Pancreas (tissue), 10 donors: ENCODE results near the gene PKHD1. TPM values are rescaled to one million over a fixed set of nuclear protein-coding genes. Genes with fewer than 3 reads are reported as not detected.

Source experiments
- ATAC-seq, 4 donors: fragments of 200-7000 bp; cut with Tn5 transposase; one replicate each; pipeline versions ENCODE4 v1.8.0 to v1.9.1; 2020; ENCODE audit warnings: mild to moderate bottlenecking in 4 of 4, moderate library complexity in 4 of 4
- DNase-seq, 6 donors: peaks; one replicate each; pipeline ENCODE4 v3.0.0-alpha.2; 2020
- FAIRE-seq: peaks from 2 replicates; lab custom pipeline; 2012; peaks lifted over from hg19 to GRCh38; lab: Jason Lieb, UNC
- H3K27ac ChIP-seq, 4 donors: fragments of 200-600 bp; sonication (generic); 1 replicate in 3 of 4; 2 replicates in 1 of 4; pipeline versions ENCODE4 v1.5.0 to v1.8.0; 2020
- H3K27me3 ChIP-seq, 4 donors: fragments of 200-600 bp; one replicate each; pipeline ENCODE4 v1.8.0; 2021
- H3K36me3 ChIP-seq, 3 donors: fragments of 200-600 bp; sonication (generic) in 1 of 3; one replicate each; pipeline versions ENCODE4 v1.5.0 to v1.8.0; 2020 to 2021
- H3K4me1 ChIP-seq, 3 donors: fragments of 200-600 bp; one replicate each; pipeline ENCODE4 v1.8.0; 2021
- H3K4me3 ChIP-seq, 4 donors: fragments of 200-600 bp; sonication (generic) in 2 of 4; one replicate each; pipeline versions ENCODE4 v1.5.0 to v1.8.0; 2020 to 2021
- H3K9me3 ChIP-seq, 4 donors: fragments of 200-600 bp; one replicate each; pipeline ENCODE4 v1.8.0; 2021
- WGBS, 2 donors: extraction: QIAGEN DNeasy Blood & Tissue Kit; methylation state at CpG; one replicate each; pipeline ENCODE4 v1.1.7; 2013; 5-methylcytosine and 5-hydroxymethylcytosine counted together
- intact Hi-C, 3 donors: fragments of 100-400 bp; cut with DNase I; formaldehyde crosslinking; loops; one replicate each; pipeline versions ENCODE4 v1.11.1 to v1.14.2; 2022
- polyA plus RNA-seq, 2 donors: library from polyadenylated mRNA; stranded (reverse); fragments of 200-250 nt; gene quantifications; one replicate each; pipeline ENCODE4 v1.2.3, GENCODE V29; 2013
- total RNA-seq, 6 donors: library from RNA; stranded (reverse); fragmentation: NEBNext Ultra II Directional in 4 of 6; extraction: Animal tissue kit (Norgen Biotek cat#: 25700) in 4 of 6; gene quantifications; one replicate each; pipeline versions ENCODE4 v1.2.1 to v1.2.4, GENCODE V29; 2021 to 2023
- TF ChIP-seq, protein P1 (sequence below), 4 donors: fragments of 200-600 bp; sonication (generic) in 3 of 4; IDR thresholded peaks; one replicate each; pipeline versions ENCODE4 v1.5.0 to v1.8.0; 2021; ENCODE audit warnings: antibody characterized with exemption in 4 of 4
- donor health status: healthy with polysubstance abuse.
- donor health status: DM: no; HTN: no; CAD: no; lungs with moderate emphysema.
- donor health status: DM: no; HTN: no; CAD: no.
- donor health status: control.
- donor health status: control.
- donor health status: Bipolar disorder and iron deficiency.
- donor health status: DM: yes; HTN: yes; CAD: no.
- donor health status: DM: no; HTN: no; CAD: no.
- donor health status: DM: no; HTN: no; CAD: no.
- donor health status: DM: yes; HTN: yes; CAD: no.

PKHD1 gene
- total and polyA plus RNA-seq, 8 donors: 6.4 to 33.0 (median 16.3) TPM

- Histone ChIP-seq H3K9me3 (no peaks in the 10 kb centered on the region), H3K27ac (no peak overlapping the region), H3K36me3 (no peaks in the 10 kb centered on the region), H3K27me3 (no peaks in the 10 kb centered on the region), H3K4me1 (peaks cover 0 to 2% (median 0%) of the 10 kb centered on the region in 3 donors), H3K4me3 (no peak overlapping the region)
- FAIRE-seq (no peak), ATAC-seq (no peak), DNase-seq (no peak)
- intact Hi-C loops: no loop called here
- WGBS, 2 donors: 72 to 95% methylated on average over 2 of the region's 2 CpGs
- TF ChIP-seq, protein P1, sequence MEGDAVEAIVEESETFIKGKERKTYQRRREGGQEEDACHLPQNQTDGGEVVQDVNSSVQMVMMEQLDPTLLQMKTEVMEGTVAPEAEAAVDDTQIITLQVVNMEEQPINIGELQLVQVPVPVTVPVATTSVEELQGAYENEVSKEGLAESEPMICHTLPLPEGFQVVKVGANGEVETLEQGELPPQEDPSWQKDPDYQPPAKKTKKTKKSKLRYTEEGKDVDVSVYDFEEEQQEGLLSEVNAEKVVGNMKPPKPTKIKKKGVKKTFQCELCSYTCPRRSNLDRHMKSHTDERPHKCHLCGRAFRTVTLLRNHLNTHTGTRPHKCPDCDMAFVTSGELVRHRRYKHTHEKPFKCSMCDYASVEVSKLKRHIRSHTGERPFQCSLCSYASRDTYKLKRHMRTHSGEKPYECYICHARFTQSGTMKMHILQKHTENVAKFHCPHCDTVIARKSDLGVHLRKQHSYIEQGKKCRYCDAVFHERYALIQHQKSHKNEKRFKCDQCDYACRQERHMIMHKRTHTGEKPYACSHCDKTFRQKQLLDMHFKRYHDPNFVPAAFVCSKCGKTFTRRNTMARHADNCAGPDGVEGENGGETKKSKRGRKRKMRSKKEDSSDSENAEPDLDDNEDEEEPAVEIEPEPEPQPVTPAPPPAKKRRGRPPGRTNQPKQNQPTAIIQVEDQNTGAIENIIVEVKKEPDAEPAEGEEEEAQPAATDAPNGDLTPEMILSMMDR (IDR thresholded peaks at IDR 0.05): no peak
These were observed 45.9 kb upstream of the PKHD1 start for GRCh38 chr6:52133324-52133723.

- FAIRE-seq: no peak
- H3K4me1 ChIP-seq: peaks cover 0 to 2% (median 0%) of the 10 kb centered on the region in 3 donors
- H3K36me3 ChIP-seq: no peaks in the 10 kb centered on the region
- DNase-seq: no peak
- H3K9me3 ChIP-seq: no peaks in the 10 kb centered on the region
- TF ChIP-seq, protein P1 (IDR thresholded peaks at IDR 0.05): no peak
- 25 to 26% methylated on average over 2 of the region's 2 CpGs for WGBS, 2 donors
- H3K4me3 ChIP-seq: no peak overlapping the region
- H3K27me3 ChIP-seq: no peaks in the 10 kb centered on the region
- no peak overlapping the region for H3K27ac ChIP-seq
- intact Hi-C loops: no loop called here
- ATAC-seq: peak in 1 of 4 donors; percentile 41
These were observed 44.9 kb upstream of the PKHD1 start for GRCh38 chr6:52132292-52132691.

DNA sequence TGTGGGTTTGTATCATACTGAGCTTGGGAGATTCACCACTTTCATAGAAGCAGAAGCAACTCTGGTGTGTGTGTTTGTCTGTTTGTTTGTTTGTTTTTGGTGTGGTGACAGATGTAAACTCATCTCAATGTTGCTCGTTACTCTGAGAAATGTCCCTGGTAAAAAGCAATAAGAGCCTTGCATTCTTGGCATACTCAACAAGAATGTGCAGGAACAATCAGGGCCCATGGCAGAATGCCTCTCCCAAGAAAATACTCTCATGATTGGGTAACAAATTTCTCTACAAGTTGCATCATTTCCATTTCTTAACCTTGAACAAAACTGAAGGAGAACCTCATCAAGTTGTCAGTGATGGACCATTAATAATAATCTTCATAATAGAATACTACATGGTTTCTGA lies 43.0 kb upstream of the PKHD1 start:
- Histone ChIP-seq H3K4me3 (no peak overlapping the region), H3K27ac (no peak overlapping the region), H3K36me3 (no peaks in the 10 kb centered on the region), H3K9me3 (no peaks in the 10 kb centered on the region), H3K4me1 (peaks cover 0 to 2% (median 0%) of the 10 kb centered on the region in 3 donors), H3K27me3 (no peaks in the 10 kb centered on the region)
- ATAC-seq (no peak), DNase-seq (no peak), FAIRE-seq (no peak)
- intact Hi-C loops: no loop called here
- TF ChIP-seq, protein P1 (IDR thresholded peaks at IDR 0.05): no peak
- WGBS, 2 donors: 59 to 63% methylated on average over 1 of the region's 1 CpG

DNA sequence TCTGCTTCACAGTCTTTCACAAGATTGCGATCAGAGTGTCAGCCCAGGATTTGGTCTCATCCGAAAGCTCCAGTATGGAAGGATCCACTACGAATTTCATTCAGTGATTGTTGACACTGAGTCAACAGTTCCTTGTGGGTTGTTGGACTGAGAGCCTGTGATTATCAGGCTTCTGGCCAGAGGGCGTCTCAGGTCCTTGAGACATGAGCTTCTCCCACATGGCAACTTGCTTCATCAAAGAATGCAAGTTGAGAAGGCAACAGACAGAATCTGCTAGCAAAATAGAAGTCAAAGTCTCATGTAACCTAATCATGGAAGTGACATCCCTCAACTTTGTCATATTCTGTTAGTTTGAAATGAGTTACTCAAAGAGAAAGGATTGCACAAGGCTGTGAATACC lies 40.5 kb upstream of the PKHD1 start:
- Histone ChIP-seq H3K36me3 (no peaks in the 10 kb centered on the region), H3K9me3 (no peaks in the 10 kb centered on the region), H3K27ac (no peak overlapping the region), H3K4me3 (no peak overlapping the region), H3K27me3 (no peaks in the 10 kb centered on the region), H3K4me1 (peaks cover 0 to 2% (median 0%) of the 10 kb centered on the region in 3 donors)
- no peak for DNase-seq
- ATAC-seq: no peak
- 59% methylated on average over 4 of the region's 4 CpGs for WGBS, 2 donors
- TF ChIP-seq, protein P1 (IDR thresholded peaks at IDR 0.05): no peak
- no peak for FAIRE-seq
- intact Hi-C loops: no loop called here

DNA sequence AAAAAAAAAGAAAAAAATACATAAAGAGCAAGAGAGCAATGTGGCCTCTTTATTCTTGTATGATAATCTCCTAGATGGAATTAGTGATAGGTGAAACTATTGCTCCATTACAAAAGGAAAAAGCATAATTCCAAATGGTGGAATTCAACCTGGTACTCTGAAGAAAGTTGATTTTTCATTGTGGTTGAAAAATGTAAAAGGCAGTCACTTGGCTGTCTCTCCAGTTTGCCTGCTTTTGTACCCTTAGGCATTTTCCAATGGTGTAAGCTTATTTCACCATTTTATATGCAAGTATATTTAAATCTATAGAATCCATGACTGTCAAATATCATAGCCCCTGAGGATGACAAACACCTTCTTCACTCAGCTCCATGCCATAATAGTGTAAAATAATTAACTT lies 38.8 kb upstream of the PKHD1 start:
- Histone ChIP-seq H3K27ac (peak overlapping the region in 1 of 4 donors; percentile 70), H3K4me1 (no peaks in the 10 kb centered on the region), H3K9me3 (no peaks in the 10 kb centered on the region), H3K4me3 (no peak overlapping the region), H3K36me3 (no peaks in the 10 kb centered on the region), H3K27me3 (no peaks in the 10 kb centered on the region)
- no peak for DNase-seq
- no peak for FAIRE-seq
- intact Hi-C loops: no loop called here
- TF ChIP-seq, protein P1 (IDR thresholded peaks at IDR 0.05): no peak
- ATAC-seq: no peak
